Measurements from ENCODE around the gene CYP2A7.
"Not testable (repeated sequence)": the region's sequence is repeated elsewhere in the genome, so short reads cannot be mapped to it uniquely, and the experiment has no call there.

DNA sequence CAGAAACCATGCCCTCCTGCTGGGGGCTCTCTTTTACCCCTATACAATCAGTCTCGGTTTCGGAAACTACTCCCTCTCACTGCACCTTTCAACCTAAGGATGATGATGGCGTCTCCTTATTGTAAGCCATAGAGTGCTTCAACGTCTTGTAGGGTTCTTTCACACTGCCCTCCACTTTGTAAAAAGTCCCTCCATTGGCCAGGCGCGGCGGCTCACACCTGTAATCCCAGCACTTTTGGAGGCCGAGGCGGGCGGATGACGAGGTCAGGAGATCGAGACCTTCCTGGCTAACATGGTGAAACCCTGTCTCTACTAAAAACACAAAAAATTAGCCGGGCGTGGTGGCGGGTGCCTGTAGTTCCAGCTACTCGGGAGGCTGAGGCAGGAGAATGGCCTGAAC lies 51.3 kb downstream of the CYP2A7 start:
- not testable (repeated sequence) for TF ChIP-seq POLR2AphosphoS5 (IDR thresholded peaks at IDR 0.05; ENCODE audit: borderline replicate concordance, low read depth, low read length); EZH2 (IDR thresholded peaks at IDR 0.05); FOXP2 (optimal IDR thresholded peaks at IDR 0.05; ENCODE audit: control extremely low read depth, extremely low read length, insufficient read depth)
